B cell (primary cell): ENCODE results near the gene PDK2.

Experiments
- CTCF ChIP-seq: fragments of 200-600 bp; IDR thresholded peaks from one replicate; pipeline ENCODE4 v1.8.0; 2022; ENCODE audit warnings: antibody characterized with exemption, mild to moderate bottlenecking
- EZH2 ChIP-seq: IDR thresholded peaks from 2 replicates; pipeline ENCODE4 v1.6.1; 2012; ENCODE audit warnings: borderline replicate concordance, low read depth, mild to moderate bottlenecking, moderate library complexity, low read length; ENCODE audit not compliant: insufficient read depth, poor library complexity, severe bottlenecking

- no peak for TF ChIP-seq EZH2
- TF ChIP-seq CTCF: no peak
Observed at GRCh38 chr17:50103941-50104340, 8.8 kb downstream of the PDK2 start.
